Activated CD8-positive, alpha-beta memory T cell treated with anti-CD3 and anti-CD28 coated beads, Interleukin-2, amount 50 U/mL, for 4 hours (primary cell): Measurements from ENCODE around the gene SOX6.

Experiments used
- DNase-seq: peaks from one replicate; pipeline ENCODE4 v3.0.0-alpha.2; 2020

The SOX6 gene

GRCh38 chr11:16312233-16312765 is 44.0 kb downstream of the SOX6 start:
- no peak for DNase-seq

DNA sequence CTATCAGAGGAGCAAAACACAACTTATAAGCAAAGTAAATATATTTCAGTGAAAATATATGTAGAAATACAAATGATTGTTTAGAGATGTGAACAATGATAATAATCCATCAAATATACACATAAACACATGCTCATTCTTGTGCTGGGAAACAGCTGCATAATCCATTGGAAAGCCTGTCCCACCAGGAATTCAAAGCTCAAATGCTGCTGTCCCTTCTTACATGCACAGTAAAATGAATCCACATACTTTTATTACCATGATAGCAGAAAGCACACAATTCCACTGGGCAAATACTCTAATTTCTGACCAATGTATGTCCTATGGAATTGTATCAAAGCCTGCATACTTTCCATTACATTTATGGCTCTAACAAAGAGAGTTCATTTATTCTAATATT is 44.5 kb downstream of the SOX6 start:
- no peak for DNase-seq

DNA sequence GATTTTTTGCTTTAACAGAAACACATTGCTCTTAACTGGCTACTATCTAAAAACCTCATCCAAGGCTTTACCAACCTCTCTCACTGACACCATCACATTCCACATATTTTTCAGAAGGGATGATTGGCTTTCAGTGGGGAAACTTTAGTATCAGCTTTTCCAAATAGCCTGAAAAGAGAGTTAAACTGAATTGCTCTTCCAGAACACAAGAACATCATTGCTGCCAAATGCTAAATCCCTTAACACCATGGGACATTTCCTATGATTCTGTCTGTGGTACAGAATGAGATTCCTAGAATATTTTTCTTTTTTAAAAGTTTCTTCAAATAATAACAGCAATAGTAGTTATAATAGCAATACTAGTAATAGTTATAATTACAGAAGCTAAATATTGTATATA is 45.4 kb downstream of the SOX6 start:
- DNase-seq = no peak

DNA sequence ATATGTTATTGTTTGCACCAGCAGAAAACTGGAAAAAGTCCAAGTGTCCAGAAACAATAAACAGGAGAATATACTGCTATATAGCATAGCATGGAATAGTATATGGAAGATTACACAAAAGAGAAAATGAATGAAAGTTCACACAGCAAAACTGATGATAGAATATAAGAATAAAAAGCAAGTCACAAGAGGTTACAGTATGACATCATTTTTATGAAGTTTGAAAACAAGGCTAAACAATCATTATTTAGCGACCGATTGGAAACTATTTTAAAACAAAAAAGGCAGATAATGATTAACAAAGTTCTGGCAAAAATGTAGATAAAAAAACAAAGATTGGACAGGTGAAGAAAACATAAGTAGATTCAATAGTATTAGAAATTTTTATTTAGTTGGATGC is 47.1 kb downstream of the SOX6 start:
- no peak for DNase-seq

- DNase-seq = no peak
These were observed 54.9 kb downstream of the SOX6 start for GRCh38 chr11:16301462-16301861.

GRCh38 chr11:16299884-16300782 is 56.2 kb downstream of the SOX6 start:
- DNase-seq = no peak

GRCh38 chr11:16299390-16299789 is 57.0 kb downstream of the SOX6 start:
- DNase-seq = no peak

DNA sequence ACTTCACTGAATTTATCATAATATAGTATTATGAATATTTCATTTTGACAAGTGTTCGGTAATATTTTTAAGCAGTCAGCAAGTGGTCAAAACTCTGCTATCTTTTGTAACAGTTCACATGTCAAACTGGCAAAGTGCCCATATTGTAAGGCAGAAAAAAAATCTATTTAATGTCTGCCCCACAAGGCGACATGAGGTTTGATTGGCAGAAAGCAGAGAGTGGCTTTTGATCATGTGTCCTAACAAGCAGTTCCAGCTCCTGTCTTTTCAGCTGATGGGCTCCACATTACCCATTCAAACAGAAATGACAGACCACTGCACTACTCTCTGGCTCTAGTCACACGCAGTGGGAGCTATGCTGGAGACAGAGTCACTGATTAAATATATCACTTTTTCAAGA is 59.0 kb downstream of the SOX6 start:
- no peak for DNase-seq

- DNase-seq = no peak
These were observed 60.1 kb downstream of the SOX6 start for GRCh38 chr11:16296273-16296672.

- DNase-seq = no peak
These were observed 60.8 kb downstream of the SOX6 start for GRCh38 chr11:16295592-16295991.

- DNase-seq = no peak
These were observed 63.1 kb downstream of the SOX6 start for GRCh38 chr11:16293204-16293681.

GRCh38 chr11:16292167-16292859 is 64.0 kb downstream of the SOX6 start:
- no peak for DNase-seq

DNA sequence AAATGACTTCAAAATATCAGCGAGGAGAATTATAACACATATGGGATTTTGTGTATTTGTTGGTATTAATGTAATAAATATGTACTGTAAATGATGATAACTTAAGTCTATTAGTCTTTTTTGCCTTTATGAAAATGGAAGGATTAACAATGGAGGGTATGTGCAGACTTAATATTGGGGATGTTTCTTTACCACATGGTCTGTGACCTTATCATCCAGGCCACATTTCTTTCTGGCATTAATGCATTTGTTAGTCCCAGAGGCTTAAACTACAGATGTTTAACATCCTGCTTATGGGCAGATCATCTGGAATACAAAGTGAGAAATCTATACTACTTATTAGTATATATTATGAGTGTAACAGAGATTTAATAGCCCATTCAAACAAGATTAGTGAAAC is 64.6 kb downstream of the SOX6 start:
- no peak for DNase-seq

DNA sequence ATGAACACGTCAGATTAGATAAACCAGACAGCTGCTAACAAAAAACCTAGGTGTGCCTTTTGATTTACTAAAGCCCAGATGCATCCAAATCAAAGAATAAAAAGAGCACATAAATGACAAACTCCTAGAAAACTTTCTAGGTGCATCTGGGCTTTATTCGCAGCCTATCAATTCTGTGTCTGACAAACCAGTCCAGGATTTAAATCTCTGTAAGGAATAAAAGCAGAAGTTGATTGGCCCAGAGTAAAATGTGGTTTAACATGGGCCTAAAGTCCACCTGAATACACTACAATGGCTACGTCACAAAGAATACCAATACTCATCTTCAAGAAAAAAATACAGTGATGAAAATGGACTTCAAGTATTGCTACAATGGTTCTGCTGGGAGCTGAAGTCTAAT is 66.8 kb downstream of the SOX6 start:
- no peak for DNase-seq

- no peak for DNase-seq
These were observed 68.6 kb downstream of the SOX6 start for GRCh38 chr11:16287630-16288280.

GRCh38 chr11:16286095-16286494 is 70.3 kb downstream of the SOX6 start:
- no peak for DNase-seq

- DNase-seq = no peak
These were observed 76.1 kb downstream of the SOX6 start for GRCh38 chr11:16280256-16280682.

GRCh38 chr11:16279524-16279923 is 76.8 kb downstream of the SOX6 start:
- no peak for DNase-seq

DNA sequence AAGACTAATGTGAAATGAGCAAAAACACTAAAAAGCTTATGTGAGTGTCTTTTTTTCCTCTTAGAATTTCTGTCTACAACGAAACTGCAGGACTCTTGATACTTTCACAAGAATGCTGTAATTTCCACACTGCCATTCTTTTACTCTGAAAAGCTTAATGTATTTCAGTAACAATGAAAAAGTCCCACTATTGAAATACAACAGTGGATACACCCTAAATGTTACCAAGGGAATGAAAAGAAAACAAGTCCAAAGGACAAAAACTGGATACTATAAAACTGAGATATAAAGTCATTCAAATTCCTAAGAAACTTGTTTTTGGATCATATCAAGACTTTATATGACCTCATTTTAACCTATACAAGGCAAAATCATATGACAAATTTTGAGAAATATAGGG is 77.4 kb downstream of the SOX6 start:
- no peak for DNase-seq

DNA sequence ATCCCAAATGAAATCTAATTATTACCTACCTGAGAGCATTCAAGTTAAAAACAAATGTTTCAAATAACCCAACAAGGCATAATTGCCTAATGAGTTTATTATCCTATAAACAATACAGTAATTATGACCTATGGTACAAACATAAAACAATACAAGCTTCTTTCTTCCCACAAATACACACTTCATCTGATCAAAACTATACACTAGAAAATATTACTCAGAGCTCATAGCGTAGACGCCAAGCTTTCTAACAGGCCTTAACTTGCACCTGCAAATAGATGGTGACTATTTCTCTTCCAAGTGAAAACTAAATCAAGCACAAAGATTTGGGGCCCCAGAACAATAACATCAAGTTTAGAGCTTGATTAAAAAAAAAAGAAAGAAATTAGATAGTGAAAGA is 78.1 kb downstream of the SOX6 start:
- no peak for DNase-seq

GRCh38 chr11:16276251-16276650 is 80.1 kb downstream of the SOX6 start:
- DNase-seq = no peak

DNA sequence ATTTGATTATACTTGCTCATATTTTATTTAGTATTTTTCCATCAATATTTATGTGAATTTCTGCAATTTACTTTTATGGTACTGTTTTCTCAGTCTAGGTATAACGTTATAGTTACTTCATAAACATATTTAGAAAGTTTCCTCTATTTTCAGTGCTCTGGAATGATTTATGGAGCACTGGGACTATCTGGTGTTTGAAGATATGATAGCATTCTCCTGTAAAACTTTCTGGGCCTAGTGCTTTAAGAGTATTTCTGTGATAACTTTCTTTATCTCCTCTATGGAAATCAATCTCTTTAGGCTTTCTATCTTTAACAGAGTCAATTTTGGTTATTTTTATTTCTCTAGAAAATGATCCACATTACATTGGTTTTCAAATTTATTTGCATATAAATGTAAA is 85.1 kb downstream of the SOX6 start:
- DNase-seq = no peak

DNA sequence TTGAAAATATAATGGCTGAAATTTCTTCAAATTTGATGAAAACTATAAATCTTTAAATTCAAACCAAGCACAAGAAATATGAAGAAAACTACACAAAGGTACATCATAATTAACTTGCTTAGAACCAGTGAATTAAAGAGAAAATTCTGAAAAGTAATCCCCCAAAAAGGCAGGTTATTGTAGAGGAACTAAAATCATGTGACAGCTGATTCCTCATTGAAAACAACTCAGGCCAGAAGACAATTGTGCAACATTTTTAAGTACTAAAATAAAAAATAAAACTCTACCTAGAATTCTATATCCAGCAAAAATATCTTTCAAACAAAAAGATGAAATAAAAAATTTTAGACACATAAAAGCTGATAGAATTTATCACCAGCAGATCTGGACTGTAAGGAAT is 90.3 kb downstream of the SOX6 start:
- DNase-seq = no peak
